T47D (cell line): Measurements from ENCODE around the gene PTPRE.

Experiments
- DNase-seq, 2 experiments: peaks; one replicate each; pipeline versions ENCODE4 v3.0.0 to v3.0.0-alpha.2; 2011 to 2012; ENCODE audit warnings: low read depth in 1 of 2, low spot score in 1 of 2
- JUND ChIP-seq: IDR thresholded peaks from 2 replicates; pipeline ENCODE4 v1.6.1; 2012; ENCODE audit warnings: low read depth
- in situ Hi-C: cut with HindIII; loops from 2 replicates; pipeline ENCODE4 v1.10.0; 2016; ENCODE audit warnings: low sequenced_read_pairs, low pct_unique_long_range_greater_than_20kb

PTPRE gene

GRCh38 chr10:127905001-127905847 is 1.7 kb upstream of the PTPRE start:
- TF ChIP-seq JUND = no peak
- in situ Hi-C loops = no loop called here
- no peak for DNase-seq

- TF ChIP-seq JUND = no peak
- DNase-seq = no peak
- in situ Hi-C loops = no loop called here
These were observed 1.0 kb upstream of the PTPRE start for GRCh38 chr10:127905848-127906261.

- in situ Hi-C loops = no loop called here
- no peak for DNase-seq
- TF ChIP-seq JUND = no peak
These were observed 655 bp downstream of the PTPRE start for GRCh38 chr10:127907411-127908105.

- in situ Hi-C loops = no loop called here
- peak in 1 of 2 experiments; percentile 36 for DNase-seq
These were observed 1.4 kb downstream of the PTPRE start for GRCh38 chr10:127908106-127908958.

GRCh38 chr10:127908959-127909267 is 2.0 kb downstream of the PTPRE start:
- no peak for DNase-seq
- TF ChIP-seq JUND = no peak
- in situ Hi-C loops = no loop called here

More at GRCh38 chr10:127908106-127908958, 1.4 kb downstream of the PTPRE start:
- TF ChIP-seq JUND = no peak

GRCh38 chr10:127909716-127910463 is 3.0 kb downstream of the PTPRE start:
- no peak for DNase-seq
- TF ChIP-seq JUND = no peak
- in situ Hi-C loops = no loop called here

- no peak for DNase-seq
- in situ Hi-C loops = no loop called here
- no peak for TF ChIP-seq JUND
These were observed 3.5 kb downstream of the PTPRE start for GRCh38 chr10:127910464-127910770.

GRCh38 chr10:127911218-127911866 is 4.4 kb downstream of the PTPRE start:
- in situ Hi-C loops = no loop called here
- no peak for TF ChIP-seq JUND
- DNase-seq = no peak

GRCh38 chr10:127911867-127912257 is 5.0 kb downstream of the PTPRE start:
- in situ Hi-C loops = no loop called here
- DNase-seq = no peak
- no peak for TF ChIP-seq JUND

- in situ Hi-C loops = no loop called here
- TF ChIP-seq JUND = no peak
- DNase-seq = no peak
These were observed 5.9 kb downstream of the PTPRE start for GRCh38 chr10:127912607-127913367.

GRCh38 chr10:127913368-127913759 is 6.5 kb downstream of the PTPRE start:
- TF ChIP-seq JUND = no peak
- in situ Hi-C loops = no loop called here
- no peak for DNase-seq
